ENCODE results near the gene CHST8. TPM values are rescaled to one million over a fixed set of nuclear protein-coding genes. Genes with fewer than 3 reads are reported as not detected.

CHST8 gene
- polyA plus RNA-seq, 2 of the 4 experiments (the other 2 are of a cell fraction): not detected

DNA sequence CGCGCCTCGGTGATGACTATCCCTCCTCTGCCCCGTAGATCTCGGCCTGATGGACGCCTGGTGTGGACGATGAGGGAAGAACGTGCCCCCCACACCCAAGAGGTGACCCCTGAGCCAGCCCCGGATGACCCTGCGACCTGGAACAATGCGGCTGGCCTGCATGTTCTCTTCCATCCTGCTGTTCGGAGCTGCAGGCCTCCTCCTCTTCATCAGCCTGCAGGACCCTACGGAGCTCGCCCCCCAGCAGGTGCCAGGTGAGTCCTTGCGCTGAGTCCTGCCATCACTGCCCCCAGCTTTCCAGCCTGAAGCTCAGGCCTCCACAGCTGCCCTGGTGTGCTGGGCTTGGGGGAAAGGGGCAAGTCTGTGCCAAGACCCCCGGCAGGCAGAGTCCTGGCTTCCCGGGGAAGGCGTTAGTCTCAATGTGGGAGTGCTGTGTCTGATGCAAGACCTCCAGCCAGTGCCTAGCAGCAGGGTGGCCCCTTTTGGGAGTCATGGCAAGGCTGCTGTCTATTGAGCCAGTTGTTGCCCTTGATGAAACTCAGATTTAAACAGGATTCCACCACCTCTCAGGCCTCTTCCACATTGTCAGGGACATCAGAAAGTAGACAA lies 67.5 kb downstream of the CHST8 start:
- FAIRE-seq (no peak), DNase-seq (ENCODE audit: low read depth in 1 of 2, low spot score in 1 of 2) (no peak), ATAC-seq (no peak)
- Histone ChIP-seq H3K4me3 (no peak overlapping the region), H3K27ac (no peak overlapping the region), H3K9me3 (no peaks in the 10 kb centered on the region), H3K4me2 (no peak overlapping the region), H3K4me1 (no peaks in the 10 kb centered on the region)
- no peak for TF ChIP-seq HOXB5 (CRISPR knock-in tag; IDR thresholded peaks at IDR 0.05)
- no peak for TF ChIP-seq MAFK (IDR thresholded peaks at IDR 0.05; ENCODE audit: partially characterized antibody)
- no peak for TF ChIP-seq GATA3 (IDR thresholded peaks at IDR 0.05; ENCODE audit: borderline replicate concordance)
- ChIA-PET POLR2A (interaction anchor here (0.6 kb wide), 1 partner anchor 48 kb away, joined by 3 read pairs; no protein-coding TSS in a partner anchor), CTCF (interaction anchor here (1.7 to 2.3 kb wide), 2 partner anchors 11 to 20 kb away, joined by 5 to 10 read pairs; no protein-coding TSS in a partner anchor)
- 41% methylated on average over 15 of the region's 18 CpGs for WGBS (ENCODE audit: missing lambda C conversion rate)

DNA sequence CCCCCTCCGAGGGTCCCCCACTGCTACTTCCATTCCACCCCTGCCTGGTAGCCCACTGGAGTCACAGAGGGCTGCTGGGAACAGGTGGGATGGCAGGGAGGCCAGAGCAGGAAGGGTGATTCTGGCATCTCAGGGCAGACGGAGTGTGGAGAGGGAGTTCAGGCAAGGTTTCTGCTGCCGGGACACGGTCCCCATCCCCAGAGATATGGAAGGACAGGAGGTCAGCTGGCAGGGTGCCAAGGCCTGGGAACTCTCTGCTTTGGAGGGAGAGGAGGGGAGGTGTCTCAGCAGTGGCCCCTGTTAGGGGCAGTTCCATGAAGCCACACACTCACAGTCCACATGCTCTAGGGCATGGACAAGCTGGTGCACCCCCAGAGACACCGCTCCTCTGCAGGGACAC lies 68.1 kb downstream of the CHST8 start:
- CTCF ChIA-PET: interaction anchor here (1.7 kb wide), 1 partner anchor 20 kb away, joined by 5 read pairs; no protein-coding TSS in a partner anchor
- POLR2A ChIA-PET: no interaction called here
- H3K27ac ChIP-seq: no peak overlapping the region
- FAIRE-seq (no peak), DNase-seq (ENCODE audit: low read depth in 1 of 2, low spot score in 1 of 2) (no peak), ATAC-seq (no peak)
- H3K4me1 ChIP-seq: no peaks in the 10 kb centered on the region
- no peaks in the 10 kb centered on the region for H3K9me3 ChIP-seq
- H3K4me3 ChIP-seq: no peak overlapping the region
- H3K4me2 ChIP-seq: no peak overlapping the region
- TF ChIP-seq, protein P1, sequence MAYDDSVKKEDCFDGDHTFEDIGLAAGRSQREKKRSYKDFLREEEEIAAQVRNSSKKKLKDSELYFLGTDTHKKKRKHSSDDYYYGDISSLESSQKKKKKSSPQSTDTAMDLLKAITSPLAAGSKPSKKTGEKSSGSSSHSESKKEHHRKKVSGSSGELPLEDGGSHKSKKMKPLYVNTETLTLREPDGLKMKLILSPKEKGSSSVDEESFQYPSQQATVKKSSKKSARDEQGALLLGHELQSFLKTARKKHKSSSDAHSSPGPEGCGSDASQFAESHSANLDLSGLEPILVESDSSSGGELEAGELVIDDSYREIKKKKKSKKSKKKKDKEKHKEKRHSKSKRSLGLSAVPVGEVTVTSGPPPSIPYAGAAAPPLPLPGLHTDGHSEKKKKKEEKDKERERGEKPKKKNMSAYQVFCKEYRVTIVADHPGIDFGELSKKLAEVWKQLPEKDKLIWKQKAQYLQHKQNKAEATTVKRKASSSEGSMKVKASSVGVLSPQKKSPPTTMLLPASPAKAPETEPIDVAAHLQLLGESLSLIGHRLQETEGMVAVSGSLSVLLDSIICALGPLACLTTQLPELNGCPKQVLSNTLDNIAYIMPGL (CRISPR knock-in tag; IDR thresholded peaks at IDR 0.05; ENCODE audit: borderline replicate concordance): no peak
- WGBS (ENCODE audit: missing lambda C conversion rate): 17% methylated on average over 5 of the region's 5 CpGs

DNA sequence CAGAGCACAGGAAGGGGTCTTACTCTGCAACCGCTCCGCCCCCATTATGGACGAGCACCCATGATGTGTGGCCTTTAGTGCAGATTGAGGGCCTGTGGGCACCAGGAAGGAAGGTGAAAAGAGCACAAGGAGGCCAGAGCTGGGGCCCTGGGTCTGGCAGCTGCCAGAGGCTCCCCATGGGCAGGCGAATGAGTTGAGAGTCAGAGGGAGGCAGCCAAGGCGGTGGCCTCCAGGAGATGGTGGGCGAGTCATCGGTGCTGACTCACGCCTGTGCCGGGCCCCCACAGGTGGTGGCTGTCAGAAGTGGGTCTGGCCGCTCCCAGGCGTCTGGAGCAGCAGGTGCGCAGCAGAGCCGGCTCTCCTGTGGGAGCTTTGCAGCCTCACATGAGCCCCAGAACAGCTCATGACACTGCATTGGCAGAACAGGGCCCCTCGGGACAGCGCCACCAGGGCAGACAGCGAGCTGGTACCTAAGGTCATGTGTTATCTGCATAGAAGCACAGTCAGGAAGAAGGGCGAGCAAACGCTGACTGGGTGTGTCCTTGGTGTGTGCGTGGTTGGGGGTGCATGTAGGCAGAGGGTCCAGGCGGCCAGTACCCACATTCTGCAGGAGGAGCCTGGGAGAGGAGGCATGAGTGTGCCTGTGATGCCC lies 68.8 kb downstream of the CHST8 start:
- TF ChIP-seq TP53 (CRISPR knock-in tag; IDR thresholded peaks at IDR 0.05) (no peak), KDM5A (IDR thresholded peaks at IDR 0.05) (no peak), HDAC2 (IDR thresholded peaks at IDR 0.05) (no peak), MAFK (IDR thresholded peaks at IDR 0.05; ENCODE audit: partially characterized antibody) (no peak), NFE2L2 (conservative IDR thresholded peaks at IDR 0.05; ENCODE audit: low read length) (no peak), TFCP2L1 (CRISPR knock-in tag; IDR thresholded peaks at IDR 0.05) (no peak)
- TF ChIP-seq, protein P2, sequence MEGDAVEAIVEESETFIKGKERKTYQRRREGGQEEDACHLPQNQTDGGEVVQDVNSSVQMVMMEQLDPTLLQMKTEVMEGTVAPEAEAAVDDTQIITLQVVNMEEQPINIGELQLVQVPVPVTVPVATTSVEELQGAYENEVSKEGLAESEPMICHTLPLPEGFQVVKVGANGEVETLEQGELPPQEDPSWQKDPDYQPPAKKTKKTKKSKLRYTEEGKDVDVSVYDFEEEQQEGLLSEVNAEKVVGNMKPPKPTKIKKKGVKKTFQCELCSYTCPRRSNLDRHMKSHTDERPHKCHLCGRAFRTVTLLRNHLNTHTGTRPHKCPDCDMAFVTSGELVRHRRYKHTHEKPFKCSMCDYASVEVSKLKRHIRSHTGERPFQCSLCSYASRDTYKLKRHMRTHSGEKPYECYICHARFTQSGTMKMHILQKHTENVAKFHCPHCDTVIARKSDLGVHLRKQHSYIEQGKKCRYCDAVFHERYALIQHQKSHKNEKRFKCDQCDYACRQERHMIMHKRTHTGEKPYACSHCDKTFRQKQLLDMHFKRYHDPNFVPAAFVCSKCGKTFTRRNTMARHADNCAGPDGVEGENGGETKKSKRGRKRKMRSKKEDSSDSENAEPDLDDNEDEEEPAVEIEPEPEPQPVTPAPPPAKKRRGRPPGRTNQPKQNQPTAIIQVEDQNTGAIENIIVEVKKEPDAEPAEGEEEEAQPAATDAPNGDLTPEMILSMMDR (IDR thresholded peaks at IDR 0.05): no peak
- Histone ChIP-seq H3K4me1 (no peaks in the 10 kb centered on the region), H3K9me3 (no peaks in the 10 kb centered on the region), H3K4me3 (no peak overlapping the region), H3K27ac (no peak overlapping the region), H3K4me2 (no peak overlapping the region)
- WGBS (ENCODE audit: missing lambda C conversion rate): 40% methylated on average over 20 of the region's 20 CpGs
- FAIRE-seq (no peak), ATAC-seq (peak; percentile 12 to 17; a peak in 3 of 6 replicates), DNase-seq (ENCODE audit: low read depth in 1 of 2, low spot score in 1 of 2) (no peak)
- CTCF ChIA-PET: interaction anchor here (0.8 to 1.7 kb wide), 2 partner anchors 10 to 21 kb away, joined by 3 to 5 read pairs; no protein-coding TSS in a partner anchor
- POLR2A ChIA-PET: no interaction called here

DNA sequence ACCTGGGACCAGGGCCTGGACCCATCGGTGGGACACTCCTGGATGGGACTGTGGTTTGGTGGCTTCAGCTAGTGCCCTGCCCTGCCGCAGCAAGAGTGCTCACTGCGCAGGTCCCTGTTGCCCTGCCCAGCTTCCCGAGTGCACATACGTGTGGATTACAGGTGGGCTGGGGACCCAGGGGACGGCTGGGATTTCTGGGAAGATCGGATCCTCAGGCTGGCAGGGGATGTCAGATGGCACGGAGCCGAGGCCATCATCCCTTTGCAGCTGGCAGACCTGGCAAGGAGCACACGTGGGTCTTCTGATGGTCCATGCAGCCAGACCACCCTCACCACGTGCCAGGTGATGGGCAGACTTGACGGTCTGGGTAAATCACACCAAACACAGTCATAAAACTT lies 69.3 kb downstream of the CHST8 start:
- 32% methylated on average over 12 of the region's 12 CpGs for WGBS (ENCODE audit: missing lambda C conversion rate)
- POLR2A ChIA-PET: no interaction called here
- CTCF ChIA-PET: interaction anchor here (0.5 to 1.7 kb wide), 3 partner anchors 9 to 591 kb away, joined by 3 to 5 read pairs (median 3); no protein-coding TSS in a partner anchor
- no peak overlapping the region for H3K4me3 ChIP-seq
- TF ChIP-seq, protein P3, sequence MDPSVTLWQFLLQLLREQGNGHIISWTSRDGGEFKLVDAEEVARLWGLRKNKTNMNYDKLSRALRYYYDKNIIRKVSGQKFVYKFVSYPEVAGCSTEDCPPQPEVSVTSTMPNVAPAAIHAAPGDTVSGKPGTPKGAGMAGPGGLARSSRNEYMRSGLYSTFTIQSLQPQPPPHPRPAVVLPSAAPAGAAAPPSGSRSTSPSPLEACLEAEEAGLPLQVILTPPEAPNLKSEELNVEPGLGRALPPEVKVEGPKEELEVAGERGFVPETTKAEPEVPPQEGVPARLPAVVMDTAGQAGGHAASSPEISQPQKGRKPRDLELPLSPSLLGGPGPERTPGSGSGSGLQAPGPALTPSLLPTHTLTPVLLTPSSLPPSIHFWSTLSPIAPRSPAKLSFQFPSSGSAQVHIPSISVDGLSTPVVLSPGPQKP (IDR thresholded peaks at IDR 0.05; ENCODE audit: low read depth, low read length): no peak
- TF ChIP-seq CHD4 (IDR thresholded peaks at IDR 0.05; ENCODE audit: borderline replicate concordance) (no peak), CHD2 (IDR thresholded peaks at IDR 0.05; ENCODE audit: low read length, partially characterized antibody) (no peak), MAFK (IDR thresholded peaks at IDR 0.05; ENCODE audit: partially characterized antibody) (no peak), ZC3H11A (IDR thresholded peaks at IDR 0.05) (no peak), NPAS2 (CRISPR knock-in tag; IDR thresholded peaks at IDR 0.05; ENCODE audit: borderline replicate concordance) (no peak), PHF8 (IDR thresholded peaks at IDR 0.05; ENCODE audit: borderline replicate concordance, low read depth) (no peak), ZFP36 (IDR thresholded peaks at IDR 0.05; ENCODE audit: borderline replicate concordance, partially characterized antibody) (no peak), HOXB5 (CRISPR knock-in tag; IDR thresholded peaks at IDR 0.05) (no peak), CEBPB (IDR thresholded peaks at IDR 0.05) (no peak), FOXS1 (CRISPR knock-in tag; IDR thresholded peaks at IDR 0.05) (no peak)
- ATAC-seq (no peak), DNase-seq (ENCODE audit: low read depth in 1 of 2, low spot score in 1 of 2) (no peak), FAIRE-seq (no peak)
- H3K4me1 ChIP-seq: no peaks in the 10 kb centered on the region
- no peaks in the 10 kb centered on the region for H3K9me3 ChIP-seq
- H3K4me2 ChIP-seq: no peak overlapping the region
- H3K27ac ChIP-seq: no peak overlapping the region
